ENCODE measurements around the gene ERVMER34-1. TPM values are rescaled to one million over a fixed set of nuclear protein-coding genes. Genes with fewer than 3 reads are reported as not detected.

Gene ERVMER34-1
- total RNA-seq, 1 experiment from 2014 or later, result 0.67 TPM

- ChIA-PET CTCF (interaction anchor here (0.7 kb wide), 1 partner anchor 936 kb away, joined by 5 read pairs; no protein-coding TSS in a partner anchor), POLR2A (no interaction called here)
- intact Hi-C loops (cut with micrococcal nuclease; ENCODE audit: unreplicated experiment), result no loop called here
Observed at GRCh38 chr4:52718123-52718522, 33.1 kb downstream of the ERVMER34-1 start.

GRCh38 chr4:52716364-52717151 lies 34.7 kb downstream of the ERVMER34-1 start:
- Histone ChIP-seq H3K36me3 (ENCODE audit: control insufficient read depth, insufficient read depth, low read length) (peaks cover 14% of the 10 kb centered on the region), H3K4me1 (ENCODE audit: control insufficient read depth, insufficient read depth, low read length) (peaks cover 13% of the 10 kb centered on the region), H3K27me3 (ENCODE audit: control insufficient read depth, insufficient read depth, low read length) (no peaks in the 10 kb centered on the region), H3K4me3 (ENCODE audit: low read depth in 2 of 2, low read length in 2 of 2) (no peak overlapping the region), H3K9me3 (ENCODE audit: control insufficient read depth, insufficient read depth, low read depth, low read length) (no peaks in the 10 kb centered on the region), H3K27ac (ENCODE audit: low read length) (no peak overlapping the region)
- BruUV-seq (replicated peaks), result no TSS peak
- ATAC-seq, result no peak
- intact Hi-C loops (cut with micrococcal nuclease; ENCODE audit: unreplicated experiment), result no loop called here
- in situ Hi-C loops (cut with HindIII; ENCODE audit: low pct_unique_long_range_greater_than_20kb, low sequenced_read_pairs), result no loop called here
- POLR2A ChIA-PET, result no interaction called here
- TF ChIP-seq TCF7L2 (IDR thresholded peaks at IDR 0.05; ENCODE audit: low read depth, low read length) (no peak), POLR2AphosphoS5 (IDR thresholded peaks at IDR 0.05; ENCODE audit: low read depth, low read length) (no peak), CTCF (IDR thresholded peaks at IDR 0.05) (no peak), SIN3A (IDR thresholded peaks at IDR 0.05; ENCODE audit: borderline replicate concordance, insufficient read depth, low read depth, low read length) (no peak)
- no peak for DNase-seq (ENCODE audit: low read depth, low spot score)
- CTCF ChIA-PET, result no interaction called here

More at GRCh38 chr4:52718123-52718522, 33.1 kb downstream of the ERVMER34-1 start:
- in situ Hi-C loops (cut with HindIII; ENCODE audit: low pct_unique_long_range_greater_than_20kb, low sequenced_read_pairs), result no loop called here
- DNase-seq (ENCODE audit: low read depth, low spot score) (no peak), ATAC-seq (no peak)
- H3K4me1 ChIP-seq (ENCODE audit: control insufficient read depth, insufficient read depth, low read length), result peaks cover 16% of the 10 kb centered on the region
- H3K27me3 ChIP-seq (ENCODE audit: control insufficient read depth, insufficient read depth, low read length), result no peaks in the 10 kb centered on the region
- H3K9me3 ChIP-seq (ENCODE audit: control insufficient read depth, insufficient read depth, low read depth, low read length), result no peaks in the 10 kb centered on the region
- BruUV-seq (replicated peaks), result no TSS peak
- peaks cover 11% of the 10 kb centered on the region for H3K36me3 ChIP-seq (ENCODE audit: control insufficient read depth, insufficient read depth, low read length)
- no peak overlapping the region for H3K27ac ChIP-seq (ENCODE audit: low read length)
- no peak overlapping the region for H3K4me3 ChIP-seq (ENCODE audit: low read depth in 2 of 2, low read length in 2 of 2)
- no peak for TF ChIP-seq CTCF (IDR thresholded peaks at IDR 0.05)
- TF ChIP-seq TCF7L2 (IDR thresholded peaks at IDR 0.05; ENCODE audit: low read depth, low read length), result no peak
- no peak for TF ChIP-seq REST (IDR thresholded peaks at IDR 0.05; ENCODE audit: insufficient read depth in 1 of 2, low read depth in 2 of 2, low read length in 1 of 2)

Data from Panc1 (cell line).